ENCODE data around the gene CFDP1. TPM values are rescaled to one million over a fixed set of nuclear protein-coding genes. Genes with fewer than 3 reads are reported as not detected.

CFDP1 gene
- total and polyA plus RNA-seq, 12 donors = 40.6 to 129 (median 61.4) TPM

DNA sequence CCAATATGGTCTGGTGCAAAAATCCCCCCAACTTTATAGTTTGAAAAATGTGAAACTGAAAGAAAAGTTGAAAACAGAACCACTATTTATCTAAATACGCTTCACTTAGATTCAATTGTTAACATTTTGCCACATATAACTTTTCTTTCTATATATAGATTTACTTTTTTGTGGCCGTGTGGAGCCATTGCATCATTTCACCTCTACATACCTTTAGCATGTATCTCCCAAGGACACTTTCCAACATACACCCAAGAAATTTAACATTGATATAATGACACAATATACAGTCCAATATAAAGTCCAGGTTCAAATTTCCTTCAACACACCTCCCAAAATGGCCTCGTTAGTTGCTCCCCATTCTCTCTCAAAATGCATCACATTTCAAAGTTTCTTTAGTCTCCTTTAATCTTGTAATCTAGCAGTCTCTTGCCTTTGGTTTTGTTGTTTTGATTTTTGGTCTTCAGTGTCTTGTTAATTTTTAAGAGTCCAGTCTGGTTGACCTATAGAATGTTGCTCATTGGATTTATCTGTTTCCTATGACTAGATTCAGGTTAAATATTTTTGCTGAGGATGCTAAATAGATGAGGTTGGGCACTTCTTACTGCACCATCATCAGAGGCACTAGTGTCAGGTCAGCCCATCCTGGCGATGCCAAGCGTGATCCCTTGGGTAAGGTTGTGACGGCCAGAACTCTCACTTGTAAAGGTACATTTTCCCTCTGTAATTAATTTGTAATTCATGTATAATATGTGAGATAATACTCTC lies 117.6 kb downstream of the CFDP1 start:
- no peak overlapping the region for H3K27ac ChIP-seq
- WGBS, 4 donors = 94 to 99% (median 97%) methylated on average over 6 of the region's 6 CpGs
- H3K4me1 ChIP-seq (replicated peaks in 1 of 2) = peaks cover 3 to 15% of the 10 kb centered on the region in 2 donors
- no peaks in the 10 kb centered on the region for H3K9me3 ChIP-seq (replicated peaks in 1 of 3)
- TF ChIP-seq POLR2A (IDR thresholded peaks at IDR 0.05) = no peak
- TF ChIP-seq, protein P1, sequence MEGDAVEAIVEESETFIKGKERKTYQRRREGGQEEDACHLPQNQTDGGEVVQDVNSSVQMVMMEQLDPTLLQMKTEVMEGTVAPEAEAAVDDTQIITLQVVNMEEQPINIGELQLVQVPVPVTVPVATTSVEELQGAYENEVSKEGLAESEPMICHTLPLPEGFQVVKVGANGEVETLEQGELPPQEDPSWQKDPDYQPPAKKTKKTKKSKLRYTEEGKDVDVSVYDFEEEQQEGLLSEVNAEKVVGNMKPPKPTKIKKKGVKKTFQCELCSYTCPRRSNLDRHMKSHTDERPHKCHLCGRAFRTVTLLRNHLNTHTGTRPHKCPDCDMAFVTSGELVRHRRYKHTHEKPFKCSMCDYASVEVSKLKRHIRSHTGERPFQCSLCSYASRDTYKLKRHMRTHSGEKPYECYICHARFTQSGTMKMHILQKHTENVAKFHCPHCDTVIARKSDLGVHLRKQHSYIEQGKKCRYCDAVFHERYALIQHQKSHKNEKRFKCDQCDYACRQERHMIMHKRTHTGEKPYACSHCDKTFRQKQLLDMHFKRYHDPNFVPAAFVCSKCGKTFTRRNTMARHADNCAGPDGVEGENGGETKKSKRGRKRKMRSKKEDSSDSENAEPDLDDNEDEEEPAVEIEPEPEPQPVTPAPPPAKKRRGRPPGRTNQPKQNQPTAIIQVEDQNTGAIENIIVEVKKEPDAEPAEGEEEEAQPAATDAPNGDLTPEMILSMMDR (IDR thresholded peaks at IDR 0.05) = no peak
- DNase-seq = no peak
- no peak overlapping the region for H3K4me3 ChIP-seq
- H3K27me3 ChIP-seq = no peaks in the 10 kb centered on the region
- intact Hi-C loops (cut with DNase I) = no loop called here
- no peaks in the 10 kb centered on the region for H3K36me3 ChIP-seq (replicated peaks in 1 of 2)

GRCh38 chr16:75312875-75313274 lies 120.4 kb downstream of the CFDP1 start:
- H3K36me3 ChIP-seq (replicated peaks in 1 of 2) = no peaks in the 10 kb centered on the region
- no peaks in the 10 kb centered on the region for H3K9me3 ChIP-seq (replicated peaks in 1 of 3)
- H3K27me3 ChIP-seq = no peaks in the 10 kb centered on the region
- WGBS, 4 donors = 92 to 97% (median 94%) methylated on average over 4 of the region's 4 CpGs
- no peak overlapping the region for H3K4me3 ChIP-seq
- intact Hi-C loops (cut with DNase I) = no loop called here
- TF ChIP-seq POLR2A (IDR thresholded peaks at IDR 0.05) = no peak
- TF ChIP-seq, protein P1 (IDR thresholded peaks at IDR 0.05) = no peak
- no peak for DNase-seq
- H3K27ac ChIP-seq = peak overlapping the region in 1 of 5 donors; percentile 8
- H3K4me1 ChIP-seq (replicated peaks in 1 of 2) = peaks cover 0 to 3% of the 10 kb centered on the region in 2 donors

DNA sequence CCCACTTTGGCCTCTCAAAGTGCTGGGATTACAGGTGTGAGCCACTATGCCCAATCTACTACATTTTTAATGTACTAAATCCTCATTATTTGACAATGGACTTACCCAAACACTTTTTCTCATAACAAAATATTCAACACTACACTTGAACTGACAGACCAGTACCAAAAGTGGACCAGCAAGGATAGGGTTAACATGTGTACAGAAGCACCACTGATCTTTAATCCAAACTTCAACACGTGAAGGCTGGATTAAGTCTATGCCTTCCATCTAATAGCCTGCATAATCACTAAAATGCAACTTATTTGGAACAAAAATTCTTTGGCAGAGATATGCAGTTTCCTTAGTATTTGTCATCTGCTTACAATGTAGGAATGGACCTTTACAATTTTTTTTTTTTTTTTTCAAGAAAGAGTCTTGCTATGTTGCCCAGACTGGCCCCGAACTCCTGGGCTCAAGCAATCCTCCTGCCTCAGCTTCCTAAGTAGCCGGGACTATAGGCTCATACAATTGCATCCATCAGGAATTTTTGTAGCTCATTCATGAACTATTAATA lies 121.8 kb downstream of the CFDP1 start:
- peak overlapping the region in 1 of 5 donors; percentile 44 for H3K27ac ChIP-seq
- peaks cover 0 to 3% of the 10 kb centered on the region in 2 donors for H3K4me1 ChIP-seq (replicated peaks in 1 of 2)
- no peak overlapping the region for H3K4me3 ChIP-seq
- intact Hi-C loops (cut with DNase I) = no loop called here
- TF ChIP-seq, protein P1 (IDR thresholded peaks at IDR 0.05) = no peak
- H3K9me3 ChIP-seq (replicated peaks in 1 of 3) = no peaks in the 10 kb centered on the region
- 57 to 62% (median 60%) methylated on average over 3 of the region's 3 CpGs for WGBS, 4 donors
- no peaks in the 10 kb centered on the region for H3K36me3 ChIP-seq (replicated peaks in 1 of 2)
- DNase-seq = no peak
- H3K27me3 ChIP-seq = no peaks in the 10 kb centered on the region

DNA sequence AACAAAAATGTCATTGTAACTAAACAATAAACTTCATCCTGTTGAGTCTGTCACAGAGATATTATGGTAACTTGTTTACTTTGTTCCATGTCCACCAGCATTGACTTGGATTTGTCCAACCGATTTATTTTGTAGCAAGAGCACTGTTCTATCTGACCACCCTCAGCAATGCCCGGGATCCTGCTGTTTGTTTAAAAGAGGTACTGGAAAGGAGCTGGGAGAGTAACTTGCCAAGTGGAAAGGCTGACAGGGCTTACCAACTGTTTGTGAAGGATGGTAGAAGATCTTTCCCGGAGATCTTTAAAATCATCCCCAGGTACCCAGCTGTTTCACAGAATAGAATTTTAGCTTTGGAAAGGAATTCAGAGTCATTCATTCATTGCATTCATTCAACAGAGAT lies 122.8 kb downstream of the CFDP1 start:
- DNase-seq = no peak
- Histone ChIP-seq H3K27me3 (no peaks in the 10 kb centered on the region), H3K36me3 (replicated peaks in 1 of 2) (no peaks in the 10 kb centered on the region), H3K9me3 (replicated peaks in 1 of 3) (no peaks in the 10 kb centered on the region), H3K4me3 (no peak overlapping the region), H3K27ac (no peak overlapping the region), H3K4me1 (replicated peaks in 1 of 2) (peaks cover 7 to 13% of the 10 kb centered on the region in 2 donors)
- intact Hi-C loops (cut with DNase I) = no loop called here
- TF ChIP-seq, protein P1 (IDR thresholded peaks at IDR 0.05) = no peak
- TF ChIP-seq POLR2A (IDR thresholded peaks at IDR 0.05) = no peak
- WGBS, 4 donors = 83 to 97% (median 93%) methylated on average over 3 of the region's 3 CpGs

Measured in adrenal gland (tissue), 12 donors.